ENCODE data around the gene PDLIM3.
"Not testable (repeated sequence)": the region's sequence is repeated elsewhere in the genome, so short reads cannot be mapped to it uniquely, and the experiment has no call there.

PDLIM3 gene

DNA sequence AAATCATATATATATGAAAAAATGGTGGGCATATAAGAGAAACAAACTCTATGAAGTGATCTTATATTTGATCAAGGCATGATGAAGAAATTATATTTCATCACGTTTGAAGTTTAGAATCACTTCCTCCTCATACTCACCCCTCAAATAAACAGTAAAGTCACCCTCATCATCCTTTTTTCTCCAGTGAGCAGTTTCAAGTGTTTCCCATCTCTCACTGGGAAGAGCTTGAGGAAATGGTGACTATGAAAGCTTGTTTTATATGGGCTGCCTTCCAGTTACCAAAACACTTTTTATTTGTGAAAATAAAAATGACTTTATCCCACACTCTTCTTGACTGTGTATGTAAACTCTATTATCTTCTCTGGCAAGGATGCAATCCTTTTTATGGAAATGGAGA is 16.8 kb downstream of the PDLIM3 start:
- Mint-ChIP-seq H3K27me3 (peaks cover 5% of the 10 kb centered on the region), H3K27ac (no peak overlapping the region), H3K9me3 (no peaks in the 10 kb centered on the region), H3K4me3 (no peak overlapping the region), H3K4me1 (peaks cover 4% of the 10 kb centered on the region), H3K36me3 (no peaks in the 10 kb centered on the region)
- DNase-seq (ENCODE audit: low spot score in 2 of 2): no peak
- no peak for ATAC-seq (ENCODE audit: low read depth)

DNA sequence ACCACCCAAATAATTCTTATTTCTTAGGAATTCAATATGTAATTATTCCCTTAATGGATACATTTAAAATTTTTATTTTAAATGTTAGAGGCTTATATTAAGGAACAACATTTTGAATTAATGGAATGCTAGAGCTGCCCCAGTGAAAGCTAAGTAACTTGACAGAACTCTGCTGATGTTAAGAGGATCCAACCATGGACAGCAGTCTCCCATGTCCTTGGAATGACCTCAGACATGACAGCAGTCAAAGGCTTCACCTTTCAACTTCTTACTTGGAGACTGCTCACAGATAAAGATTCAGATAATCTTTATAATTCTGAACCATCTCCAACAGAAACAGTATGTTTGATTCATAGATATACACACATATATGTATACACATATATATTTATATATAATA is 17.2 kb downstream of the PDLIM3 start:
- Mint-ChIP-seq H3K27me3 (peaks cover 6% of the 10 kb centered on the region), H3K9me3 (no peaks in the 10 kb centered on the region), H3K27ac (no peak overlapping the region), H3K4me3 (no peak overlapping the region), H3K36me3 (no peaks in the 10 kb centered on the region), H3K4me1 (peaks cover 6% of the 10 kb centered on the region)
- no peak for DNase-seq (ENCODE audit: low spot score in 2 of 2)
- no peak for ATAC-seq (ENCODE audit: low read depth)

DNA sequence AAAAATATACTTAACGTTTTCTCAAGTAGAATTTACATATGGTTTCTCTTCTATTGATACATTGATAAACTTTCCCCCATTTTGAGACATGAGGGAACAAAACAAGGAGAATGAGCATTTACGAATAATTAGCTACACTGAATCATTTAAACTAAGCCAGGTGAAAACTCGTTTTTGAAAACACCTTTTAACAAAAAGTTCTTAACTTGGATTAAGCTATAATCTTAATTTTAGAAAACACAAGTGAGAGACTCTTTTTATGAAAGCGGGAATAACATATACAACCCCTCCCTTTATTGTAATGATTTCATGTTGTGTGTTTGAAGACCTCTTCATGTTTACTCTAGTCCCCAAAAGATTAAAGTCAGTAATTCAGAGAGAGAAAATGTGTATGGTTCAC is 20.1 kb downstream of the PDLIM3 start:
- H3K4me3 Mint-ChIP-seq: no peak overlapping the region

DNA sequence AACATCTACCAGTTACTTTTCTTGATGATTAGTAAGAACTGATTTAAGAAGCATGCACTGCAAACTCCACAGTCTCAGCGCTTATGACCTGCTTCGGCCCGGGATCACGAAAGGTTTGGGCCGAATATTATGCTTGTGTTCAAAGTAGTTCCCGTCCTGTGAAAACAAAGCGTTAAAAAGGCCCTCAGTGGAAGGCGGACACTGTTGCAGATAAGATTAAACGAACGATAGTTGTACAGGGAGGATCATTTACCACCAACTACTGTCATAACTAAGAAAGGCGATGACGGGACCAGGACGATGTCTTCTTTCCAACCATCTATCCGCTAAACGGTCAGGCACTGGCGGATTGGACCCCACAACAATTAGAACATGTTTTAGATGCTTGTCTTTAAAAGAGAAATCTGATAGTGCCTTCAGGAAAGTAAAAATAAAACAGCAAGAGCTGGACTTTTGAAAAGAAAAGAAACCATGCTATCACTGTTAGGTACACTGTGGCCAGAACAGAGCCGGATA is 21.1 kb downstream of the PDLIM3 start:
- DNase-seq (ENCODE audit: low spot score in 2 of 2) (no peak), ATAC-seq (ENCODE audit: low read depth) (no peak)
- no peak overlapping the region for H3K27ac Mint-ChIP-seq
- no peaks in the 10 kb centered on the region for H3K36me3 Mint-ChIP-seq
- peaks cover 9% of the 10 kb centered on the region for H3K4me1 Mint-ChIP-seq
- peaks cover 2% of the 10 kb centered on the region for H3K9me3 Mint-ChIP-seq
- no peak overlapping the region for H3K4me3 Mint-ChIP-seq
- H3K27me3 Mint-ChIP-seq: peaks cover 9% of the 10 kb centered on the region

More for the DNA sequence above, 20.1 kb downstream of the PDLIM3 start:
- ATAC-seq (ENCODE audit: low read depth) (no peak), DNase-seq (ENCODE audit: low spot score in 2 of 2) (no peak)
- H3K36me3 Mint-ChIP-seq: no peaks in the 10 kb centered on the region
- peaks cover 2% of the 10 kb centered on the region for H3K9me3 Mint-ChIP-seq
- H3K4me1 Mint-ChIP-seq: peaks cover 9% of the 10 kb centered on the region
- no peak overlapping the region for H3K27ac Mint-ChIP-seq
- H3K27me3 Mint-ChIP-seq: peaks cover 7% of the 10 kb centered on the region

DNA sequence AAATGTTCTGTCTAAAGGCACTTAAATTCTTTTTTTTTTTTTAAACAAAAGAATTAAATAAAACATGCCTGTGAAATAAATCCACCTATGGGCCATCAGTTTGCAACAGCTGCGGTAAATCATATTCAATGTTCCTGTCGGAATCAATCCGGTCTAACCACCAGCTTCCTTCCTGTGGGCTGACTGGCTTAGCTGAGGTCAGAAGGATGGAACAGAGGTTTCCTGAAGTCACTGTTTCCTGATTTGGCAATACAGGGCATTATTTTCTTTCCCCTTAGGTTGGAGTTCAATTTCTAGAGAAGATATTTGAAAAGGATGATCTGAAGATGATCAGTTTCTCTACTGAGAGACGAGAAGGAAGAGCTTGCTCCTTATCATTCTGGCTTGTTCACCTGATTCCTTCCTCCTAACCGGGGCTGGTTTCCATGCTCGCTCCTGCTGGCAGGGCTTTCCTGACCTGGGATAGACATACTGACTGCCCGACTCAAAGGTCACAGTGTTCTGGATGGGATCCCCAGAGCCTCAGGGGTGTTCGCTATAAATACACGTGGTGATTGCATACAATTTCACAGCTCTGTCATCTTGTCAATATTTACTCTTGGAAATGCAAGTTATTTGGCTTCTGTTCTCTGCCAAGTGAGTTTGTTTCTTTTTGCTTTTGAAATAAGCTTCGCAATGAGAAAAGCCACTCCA is 21.7 kb downstream of the PDLIM3 start:
- H3K4me1 Mint-ChIP-seq: peaks cover 9% of the 10 kb centered on the region
- no peaks in the 10 kb centered on the region for H3K36me3 Mint-ChIP-seq
- peaks cover 2% of the 10 kb centered on the region for H3K9me3 Mint-ChIP-seq
- peaks cover 9% of the 10 kb centered on the region for H3K27me3 Mint-ChIP-seq
- DNase-seq (ENCODE audit: low spot score in 2 of 2): no peak
- no peak overlapping the region for H3K4me3 Mint-ChIP-seq
- no peak overlapping the region for H3K27ac Mint-ChIP-seq
- ATAC-seq (ENCODE audit: low read depth): no peak

DNA sequence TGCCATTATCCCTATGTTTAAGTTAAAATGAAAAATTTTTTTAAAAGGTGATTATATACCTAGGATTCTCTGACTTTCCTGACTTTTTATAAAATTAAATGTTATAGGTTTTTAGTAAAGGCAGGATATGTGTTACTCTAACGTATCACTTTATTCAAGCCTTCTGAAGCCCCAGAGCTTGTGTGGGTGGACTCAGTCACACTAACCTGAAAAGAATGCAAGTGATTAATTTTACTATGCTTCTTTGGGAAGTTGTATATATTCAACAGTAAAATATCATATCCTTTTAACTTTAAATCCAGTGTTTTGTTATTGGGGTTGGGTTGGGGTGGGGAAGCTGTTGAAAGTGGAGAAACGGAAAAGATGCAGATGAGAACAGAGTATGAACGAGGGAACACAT is 22.8 kb downstream of the PDLIM3 start:
- Mint-ChIP-seq H3K27me3 (peaks cover 10% of the 10 kb centered on the region), H3K4me3 (no peak overlapping the region)
- ATAC-seq (ENCODE audit: low read depth): no peak

DNA sequence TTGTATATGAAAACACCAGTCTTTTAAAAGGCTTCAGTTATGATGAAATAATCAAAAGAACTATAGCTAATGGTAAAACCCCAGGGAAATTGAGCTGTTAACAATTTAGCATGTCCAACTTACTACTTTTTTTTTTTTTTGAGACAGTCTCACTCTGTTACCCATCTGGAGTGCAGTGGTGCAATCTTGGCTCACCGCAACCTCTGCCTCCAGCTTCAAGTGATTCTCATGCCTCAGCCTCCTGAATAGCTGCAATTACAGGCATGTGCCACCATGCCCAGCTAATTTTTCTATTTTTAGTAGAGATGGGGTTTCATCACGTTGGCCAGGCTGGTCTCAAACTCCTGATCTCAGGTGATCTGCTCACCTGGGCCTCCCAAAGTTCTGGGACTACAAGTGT is 24.1 kb downstream of the PDLIM3 start:
- H3K9me3 Mint-ChIP-seq; H3K27ac Mint-ChIP-seq; ATAC-seq (ENCODE audit: low read depth); H3K4me1 Mint-ChIP-seq; H3K36me3 Mint-ChIP-seq; DNase-seq (ENCODE audit: low spot score in 2 of 2); H3K4me3 Mint-ChIP-seq: not testable (repeated sequence)
- peaks cover 12% of the 10 kb centered on the region for H3K27me3 Mint-ChIP-seq

More for the DNA sequence above, 22.8 kb downstream of the PDLIM3 start:
- peaks cover 2% of the 10 kb centered on the region for H3K9me3 Mint-ChIP-seq
- no peak overlapping the region for H3K27ac Mint-ChIP-seq
- H3K4me1 Mint-ChIP-seq: peaks cover 9% of the 10 kb centered on the region
- no peaks in the 10 kb centered on the region for H3K36me3 Mint-ChIP-seq
- DNase-seq (ENCODE audit: low spot score in 2 of 2): no peak

DNA sequence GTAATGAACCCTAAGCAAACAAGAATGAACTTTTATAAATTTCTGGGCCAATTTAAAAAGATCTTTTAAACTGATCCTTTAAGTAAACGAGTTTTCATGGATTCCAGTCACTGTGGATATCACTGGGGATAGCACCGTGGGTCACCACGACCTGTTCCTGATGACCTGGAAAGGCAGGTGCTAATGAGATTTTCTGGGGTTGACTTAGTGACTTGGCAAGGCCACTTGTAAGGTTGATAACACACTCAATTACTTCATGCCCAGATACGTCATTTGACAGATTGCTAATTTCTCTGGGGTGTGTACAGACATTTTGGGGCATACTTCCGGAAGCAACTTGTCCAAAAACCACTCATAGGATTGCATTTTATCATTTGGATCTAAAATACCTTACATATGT is 24.5 kb downstream of the PDLIM3 start:
- Mint-ChIP-seq H3K27me3 (peaks cover 12% of the 10 kb centered on the region), H3K4me3 (no peak overlapping the region), H3K9me3 (peaks cover 2% of the 10 kb centered on the region), H3K4me1 (peaks cover 9% of the 10 kb centered on the region), H3K36me3 (no peaks in the 10 kb centered on the region), H3K27ac (no peak overlapping the region)
- ATAC-seq (ENCODE audit: low read depth) (no peak), DNase-seq (ENCODE audit: low spot score in 2 of 2) (no peak)

DNA sequence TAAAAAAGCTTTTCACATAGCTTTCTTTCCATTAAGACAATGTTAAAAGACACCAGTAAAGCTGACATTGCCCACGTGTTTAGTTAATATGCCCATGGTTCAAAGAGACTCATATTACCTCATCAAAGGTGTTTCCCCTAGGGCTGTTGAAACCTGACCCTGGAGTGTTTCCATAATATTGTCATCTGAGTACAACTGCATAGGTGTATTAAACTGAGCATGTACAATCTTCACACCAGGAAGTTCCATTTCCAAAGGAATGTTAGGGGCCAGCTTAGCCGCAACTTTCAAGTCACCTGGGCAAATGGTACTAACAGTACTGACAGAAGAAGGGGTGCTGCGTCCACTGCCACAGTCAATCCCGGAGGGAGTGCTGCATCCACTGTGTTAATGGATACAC is 27.1 kb downstream of the PDLIM3 start:
- peaks cover 11% of the 10 kb centered on the region for H3K27me3 Mint-ChIP-seq
- no peak overlapping the region for H3K27ac Mint-ChIP-seq
- H3K9me3 Mint-ChIP-seq: peaks cover 2% of the 10 kb centered on the region
- ATAC-seq (ENCODE audit: low read depth) (no peak), DNase-seq (ENCODE audit: low spot score in 2 of 2) (no peak)
- no peaks in the 10 kb centered on the region for H3K36me3 Mint-ChIP-seq
- peaks cover 4% of the 10 kb centered on the region for H3K4me1 Mint-ChIP-seq
- H3K4me3 Mint-ChIP-seq: no peak overlapping the region

DNA sequence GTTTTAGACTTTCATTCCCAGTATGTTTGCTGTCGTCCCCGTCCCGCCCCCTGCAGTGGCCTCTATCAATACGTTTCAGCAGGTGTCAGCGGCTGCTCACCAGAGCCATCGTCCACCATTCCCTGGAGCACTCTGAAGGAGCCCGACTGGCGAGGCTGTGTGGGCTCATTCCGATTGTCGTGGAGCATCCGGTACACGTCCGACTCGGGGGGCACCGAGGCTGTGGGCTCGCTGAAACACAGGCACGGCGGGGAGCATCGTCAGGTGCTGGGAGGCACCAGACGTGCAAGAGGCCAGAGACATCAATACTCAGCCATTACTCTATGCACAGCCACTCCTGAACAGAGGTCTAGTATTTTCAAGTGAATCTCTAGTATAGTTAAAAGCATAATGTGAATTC is 28.9 kb downstream of the PDLIM3 start:
- peaks cover 10% of the 10 kb centered on the region for H3K27me3 Mint-ChIP-seq
- H3K4me3 Mint-ChIP-seq: no peak overlapping the region
- DNase-seq (ENCODE audit: low spot score in 2 of 2) (no peak), ATAC-seq (ENCODE audit: low read depth) (no peak)
- no peaks in the 10 kb centered on the region for H3K4me1 Mint-ChIP-seq
- no peaks in the 10 kb centered on the region for H3K9me3 Mint-ChIP-seq
- H3K36me3 Mint-ChIP-seq: no peaks in the 10 kb centered on the region
- no peak overlapping the region for H3K27ac Mint-ChIP-seq

DNA sequence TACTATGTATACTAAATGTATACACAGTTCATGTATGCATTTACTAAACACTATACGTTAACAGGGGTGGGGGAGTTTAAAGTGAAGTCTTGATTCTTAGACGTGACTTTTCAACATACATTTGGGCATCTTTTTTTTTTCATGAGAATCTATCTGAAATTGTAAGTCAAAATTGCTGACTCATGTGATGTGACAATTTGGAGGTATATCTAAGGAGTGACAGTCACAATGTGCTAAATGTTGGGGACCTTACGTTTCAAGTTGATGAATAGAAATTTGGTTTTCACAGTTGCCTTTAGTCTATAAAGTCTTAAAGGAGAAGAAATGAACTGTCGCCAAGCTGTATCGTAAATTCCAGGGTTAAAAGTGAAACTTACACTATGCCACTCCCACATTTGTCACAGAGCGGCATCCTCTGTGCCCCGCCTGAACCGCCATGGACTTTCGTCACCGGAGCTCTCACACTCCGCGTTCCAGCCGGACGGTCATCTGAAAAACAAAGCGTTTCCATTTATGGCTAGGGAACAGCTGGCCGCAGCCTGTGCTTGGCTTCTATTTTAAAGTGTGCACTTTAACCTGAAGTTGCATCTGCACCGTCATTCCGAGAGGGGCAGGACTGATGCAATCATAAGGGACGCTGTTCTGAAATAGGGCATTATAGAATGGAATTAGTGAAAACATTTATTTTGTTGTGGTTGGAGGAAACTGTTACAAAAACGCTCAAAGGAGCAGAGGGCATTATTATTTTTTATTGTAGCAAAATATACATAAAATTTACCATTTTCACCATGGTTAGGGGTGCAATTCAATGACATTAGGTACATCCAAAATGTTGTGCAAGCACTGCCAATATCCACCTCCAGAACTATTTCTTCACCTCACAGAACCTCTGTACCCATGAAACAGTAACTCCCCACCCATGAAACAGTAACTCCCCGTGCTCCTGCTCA is 30.9 kb downstream of the PDLIM3 start:
- ATAC-seq (ENCODE audit: low read depth): no peak
- H3K27ac Mint-ChIP-seq: no peak overlapping the region
- no peak overlapping the region for H3K4me3 Mint-ChIP-seq
- H3K27me3 Mint-ChIP-seq: peaks cover 11% of the 10 kb centered on the region
- H3K9me3 Mint-ChIP-seq: peaks cover 6% of the 10 kb centered on the region
- H3K4me1 Mint-ChIP-seq: no peaks in the 10 kb centered on the region
- no peaks in the 10 kb centered on the region for H3K36me3 Mint-ChIP-seq
- DNase-seq (ENCODE audit: low spot score in 2 of 2): no peak

DNA sequence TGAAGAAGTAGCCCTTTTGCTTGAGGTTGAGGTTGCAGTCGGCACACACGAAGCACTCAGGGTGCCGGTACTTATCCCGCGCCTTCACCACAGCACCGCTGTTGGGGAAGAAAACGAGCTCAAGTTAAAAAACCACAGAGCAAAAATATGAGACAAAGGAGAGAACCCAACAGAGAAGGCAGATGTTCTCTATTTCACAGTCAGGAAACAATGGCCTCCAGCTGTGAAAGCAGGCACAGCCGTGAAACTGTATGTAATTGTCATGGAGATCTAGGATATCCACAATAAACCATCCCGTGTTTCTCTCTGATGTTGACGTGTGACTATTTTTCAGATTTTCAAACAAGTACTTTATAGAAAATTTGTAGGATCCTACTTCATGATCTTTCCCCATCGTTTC is 32.9 kb downstream of the PDLIM3 start:
- Mint-ChIP-seq H3K27me3 (peaks cover 9% of the 10 kb centered on the region), H3K4me3 (no peak overlapping the region), H3K9me3 (peaks cover 6% of the 10 kb centered on the region), H3K4me1 (no peaks in the 10 kb centered on the region), H3K27ac (no peak overlapping the region), H3K36me3 (no peaks in the 10 kb centered on the region)
- DNase-seq (ENCODE audit: low spot score in 2 of 2) (no peak), ATAC-seq (ENCODE audit: low read depth) (no peak)

DNA sequence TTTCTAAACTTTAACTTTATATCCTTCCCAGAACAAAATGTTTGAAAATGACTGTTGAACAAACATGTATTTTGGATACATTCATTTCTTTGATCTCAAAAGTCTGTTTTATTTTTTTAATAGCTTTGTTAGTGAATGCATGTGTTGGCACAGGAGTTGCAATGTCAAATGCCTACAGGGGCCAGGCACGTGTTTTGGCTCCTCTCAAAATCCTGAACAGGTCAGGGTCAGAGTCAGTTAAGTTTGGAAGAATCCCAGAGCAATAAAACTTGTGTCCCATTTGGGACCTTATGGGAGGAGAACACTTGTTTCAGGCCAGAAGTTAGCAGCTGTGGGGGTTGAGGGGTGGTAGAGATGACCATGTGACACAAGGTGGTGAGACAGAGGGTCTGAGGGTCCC is 34.7 kb downstream of the PDLIM3 start:
- Mint-ChIP-seq H3K27me3 (peaks cover 10% of the 10 kb centered on the region), H3K9me3 (peaks cover 6% of the 10 kb centered on the region), H3K4me1 (no peaks in the 10 kb centered on the region), H3K4me3 (no peak overlapping the region), H3K27ac (no peak overlapping the region), H3K36me3 (no peaks in the 10 kb centered on the region)
- ATAC-seq (ENCODE audit: low read depth) (no peak), DNase-seq (ENCODE audit: low spot score in 2 of 2) (no peak)

DNA sequence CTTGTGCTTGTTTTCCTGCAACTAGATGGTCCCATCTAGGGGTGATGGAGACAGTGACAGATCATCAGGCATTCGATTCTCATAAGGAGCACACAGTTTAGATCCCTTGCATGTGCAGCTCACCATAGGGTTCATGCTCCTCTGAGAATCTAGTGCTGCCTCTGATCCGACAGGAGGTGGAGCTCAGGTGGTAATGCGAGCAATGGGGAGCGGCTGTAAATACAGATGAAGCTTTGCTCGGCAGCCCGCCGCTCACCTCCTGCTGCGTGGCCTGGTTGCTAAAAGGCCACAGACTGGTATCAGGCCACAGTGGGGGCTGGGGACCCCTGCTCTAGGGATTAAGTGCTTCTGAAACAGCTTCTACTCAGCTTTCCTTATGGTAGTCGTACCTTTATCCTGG is 35.3 kb downstream of the PDLIM3 start:
- peaks cover 6% of the 10 kb centered on the region for H3K9me3 Mint-ChIP-seq
- H3K27me3 Mint-ChIP-seq: peaks cover 9% of the 10 kb centered on the region
- ATAC-seq (ENCODE audit: low read depth): no peak
- no peaks in the 10 kb centered on the region for H3K4me1 Mint-ChIP-seq
- DNase-seq (ENCODE audit: low spot score in 2 of 2): no peak
- H3K27ac Mint-ChIP-seq: no peak overlapping the region
- H3K36me3 Mint-ChIP-seq: no peaks in the 10 kb centered on the region
- H3K4me3 Mint-ChIP-seq: no peak overlapping the region
